ENCODE data around the gene RABGAP1L.
"Not testable (repeated sequence)": the region's sequence is repeated elsewhere in the genome, so short reads cannot be mapped to it uniquely, and the experiment has no call there.

Gene RABGAP1L

GRCh38 chr1:174999216-174999935, 840.1 kb downstream of the RABGAP1L start:
- peak; percentile 99 for DNase-seq (ENCODE audit: low read depth)

GRCh38 chr1:174999936-175000696, 840.8 kb downstream of the RABGAP1L start, which contains the start of gene CACYBP:
TSS of gene CACYBP (plus strand) at chr1:174999947. CDS start at chr1:175000181, 234 bp downstream.
- no peak for DNase-seq (ENCODE audit: low read depth)

GRCh38 chr1:175000697-175001187, 841.4 kb downstream of the RABGAP1L start:
- no peak for DNase-seq (ENCODE audit: low read depth)

- no peak for DNase-seq (ENCODE audit: low read depth)
Measured at GRCh38 chr1:175002910-175003517, 843.7 kb downstream of the RABGAP1L start.

DNA sequence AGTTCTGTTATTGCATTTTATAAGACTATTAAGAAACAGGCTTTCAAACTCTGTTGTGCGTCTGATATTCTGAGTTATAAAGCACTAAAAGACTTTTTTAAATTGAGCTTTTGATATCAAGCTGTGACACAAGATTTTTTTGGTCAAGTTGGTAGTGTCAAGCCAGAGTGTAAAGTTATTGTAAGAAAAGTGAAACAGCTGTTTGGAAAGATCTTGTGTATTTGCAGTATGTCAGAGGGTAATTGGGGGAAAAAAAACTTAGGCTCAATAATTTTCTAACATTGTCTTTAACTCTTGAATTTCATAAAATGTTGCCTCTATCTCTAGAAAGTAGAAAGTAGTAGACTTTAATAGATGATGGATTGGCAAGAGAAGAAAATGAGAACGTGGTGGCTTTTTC, 844.2 kb downstream of the RABGAP1L start:
- DNase-seq (ENCODE audit: low read depth), result no peak

DNA sequence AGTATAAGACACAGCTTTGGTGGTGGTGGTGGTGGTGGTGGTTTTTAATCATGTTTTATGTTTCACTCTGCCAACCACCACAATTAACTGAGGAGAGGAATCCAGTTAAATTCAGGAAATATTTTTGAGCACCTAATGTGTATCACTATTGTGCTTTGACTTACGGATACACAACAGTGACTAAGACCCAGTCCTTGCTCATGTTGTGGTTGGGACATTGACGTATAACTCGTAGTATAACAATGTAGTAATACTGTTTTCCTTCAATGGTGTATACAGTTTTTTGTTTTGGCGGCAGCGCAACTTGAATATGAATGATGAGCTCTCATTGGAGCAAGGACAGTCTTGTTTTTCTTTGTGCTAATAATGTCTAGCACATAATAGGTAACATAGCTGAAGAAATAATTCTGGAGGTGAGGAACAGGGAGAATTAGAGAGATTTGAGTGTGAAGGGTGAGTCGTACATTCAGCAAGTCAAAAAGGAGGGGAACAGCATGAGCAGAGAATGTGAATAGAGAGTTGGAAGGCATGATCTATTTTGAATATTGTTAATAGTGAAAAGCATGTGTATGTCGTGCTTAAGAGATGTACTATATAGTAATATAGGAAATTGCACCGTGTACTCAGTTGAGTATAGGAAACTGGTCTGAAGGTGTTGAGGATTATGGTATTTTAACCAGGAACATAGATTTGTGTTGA, 845.9 kb downstream of the RABGAP1L start:
- peak; percentile 73 for DNase-seq (ENCODE audit: low read depth)

DNA sequence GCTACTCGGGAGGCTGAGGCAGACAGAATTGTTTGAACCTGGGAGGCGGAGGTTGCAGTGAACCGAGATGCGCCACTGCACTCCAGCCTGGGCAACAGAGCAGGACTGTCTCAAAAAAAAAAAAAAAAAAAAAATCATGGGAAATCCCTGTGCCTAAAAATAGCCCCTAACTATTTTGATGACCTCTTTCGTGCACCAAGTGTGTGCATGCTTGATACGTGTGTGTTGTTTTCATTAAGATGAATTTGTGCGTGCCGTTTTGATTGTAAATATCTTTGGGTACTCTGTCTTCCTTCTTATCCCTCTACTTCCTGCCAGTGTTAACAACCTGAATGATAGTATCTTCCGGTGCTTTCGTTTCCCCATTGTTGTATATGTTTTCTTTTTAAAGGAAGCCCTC, 850.2 kb downstream of the RABGAP1L start:
- DNase-seq (ENCODE audit: low read depth), result no peak

DNA sequence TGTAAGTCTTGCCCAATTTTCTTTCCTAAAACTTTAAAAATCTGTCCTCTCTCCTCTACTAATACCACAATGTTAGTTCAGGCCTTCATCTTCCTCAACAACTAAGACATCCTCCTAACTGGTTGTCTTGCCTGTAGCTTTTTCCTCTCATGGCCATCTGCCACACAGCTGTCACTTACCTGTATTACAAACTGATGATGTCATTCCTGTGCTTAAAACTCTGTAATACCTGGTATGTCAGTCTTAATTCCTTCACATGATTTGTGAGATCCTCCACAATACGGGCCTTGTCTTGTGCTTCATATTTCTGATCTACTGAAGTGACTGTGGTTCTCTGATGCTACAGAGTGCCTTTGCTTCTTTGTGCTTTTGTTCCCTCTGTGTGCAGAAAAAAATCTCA, 854.1 kb downstream of the RABGAP1L start:
- DNase-seq (ENCODE audit: low read depth), result no peak

GRCh38 chr1:175015243-175015642, 855.9 kb downstream of the RABGAP1L start:
- DNase-seq (ENCODE audit: low read depth), result peak; percentile 88

DNA sequence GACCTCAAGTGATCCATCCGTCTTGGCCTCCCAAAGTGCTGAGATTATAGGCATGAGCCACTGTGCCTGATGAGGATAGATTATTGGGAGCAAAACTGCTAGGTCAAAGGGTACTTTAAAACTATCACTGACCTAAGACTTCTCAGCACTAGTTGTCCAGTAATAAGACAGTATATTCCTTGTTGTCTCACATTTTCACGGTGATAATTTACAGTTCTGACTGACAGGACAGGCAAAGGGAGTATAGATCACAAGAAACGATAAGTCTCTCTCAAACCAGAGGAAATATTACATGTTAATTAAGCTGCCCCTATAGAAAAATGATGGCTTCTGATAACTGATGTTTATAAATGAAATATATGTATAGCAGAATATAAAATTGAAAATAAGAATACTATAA, 860.2 kb downstream of the RABGAP1L start:
- DNase-seq (ENCODE audit: low read depth), result no peak

DNA sequence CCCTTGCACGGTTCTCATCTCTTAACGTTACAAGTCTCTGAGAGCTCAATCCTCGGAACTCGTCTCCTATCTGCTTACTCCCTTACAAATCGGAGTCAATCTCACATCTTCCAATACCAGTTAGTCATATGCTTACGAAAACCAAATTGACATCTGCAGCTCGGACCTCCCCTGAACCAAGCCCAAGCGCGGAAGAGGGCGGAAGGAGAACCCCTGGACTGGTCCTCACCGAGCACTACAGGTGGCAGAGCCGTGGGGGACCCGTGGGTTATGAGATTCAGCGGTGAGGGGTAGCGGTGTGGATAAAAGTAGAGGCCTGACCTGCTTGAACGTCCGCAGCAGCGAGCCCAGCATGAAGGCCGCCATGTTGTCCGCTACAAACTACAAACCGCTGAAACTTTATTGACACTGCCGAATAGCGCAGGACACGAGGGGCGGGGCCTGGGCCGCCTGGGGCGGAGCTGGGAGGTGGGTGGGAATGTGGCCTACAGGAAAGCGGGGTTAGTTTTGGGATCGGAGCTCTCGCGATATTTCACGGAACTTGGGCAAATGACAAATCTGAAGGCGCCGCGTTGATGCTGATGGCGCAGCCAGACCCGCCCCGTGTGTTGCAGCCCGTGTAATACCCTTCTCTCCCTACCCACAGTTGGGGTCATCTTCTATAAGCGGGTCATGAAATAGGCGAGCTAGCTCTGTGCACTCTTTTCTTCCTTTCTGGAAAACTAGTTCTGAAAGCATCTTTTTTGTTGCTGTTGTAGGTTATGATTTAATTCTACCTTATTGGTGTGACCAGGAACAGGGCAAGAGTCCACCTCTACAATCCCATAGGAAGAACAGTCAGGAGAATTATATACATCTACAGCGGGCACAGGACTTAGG, 864.0 kb downstream of the RABGAP1L start, which contains the start of gene MRPS14:
MRPS14 (minus strand) TSS at position 383 of the 879 bp plus-strand sequence; CDS start at position 366, 17 bp downstream.
- peak; percentile 98 for DNase-seq (ENCODE audit: low read depth)

DNA sequence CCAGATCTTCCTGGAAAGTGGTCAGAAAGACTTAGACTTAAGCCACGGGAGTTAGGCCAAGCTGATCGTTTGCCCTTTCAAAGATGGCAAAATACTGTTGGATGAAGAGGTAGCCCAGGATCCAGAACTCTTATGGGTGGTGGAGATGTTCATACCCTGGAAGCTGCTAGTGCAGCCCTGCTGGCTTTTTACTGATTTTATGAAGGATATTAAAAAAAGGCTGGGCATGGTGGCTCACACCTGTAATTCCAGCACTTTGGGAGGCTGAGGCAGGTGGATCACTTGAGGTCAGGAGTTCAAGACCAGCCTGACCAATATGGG, 864.6 kb downstream of the RABGAP1L start:
- DNase-seq (ENCODE audit: low read depth), result not testable (repeated sequence)

GRCh38 chr1:175024773-175025172, 865.5 kb downstream of the RABGAP1L start:
- DNase-seq (ENCODE audit: low read depth), result no peak

DNA sequence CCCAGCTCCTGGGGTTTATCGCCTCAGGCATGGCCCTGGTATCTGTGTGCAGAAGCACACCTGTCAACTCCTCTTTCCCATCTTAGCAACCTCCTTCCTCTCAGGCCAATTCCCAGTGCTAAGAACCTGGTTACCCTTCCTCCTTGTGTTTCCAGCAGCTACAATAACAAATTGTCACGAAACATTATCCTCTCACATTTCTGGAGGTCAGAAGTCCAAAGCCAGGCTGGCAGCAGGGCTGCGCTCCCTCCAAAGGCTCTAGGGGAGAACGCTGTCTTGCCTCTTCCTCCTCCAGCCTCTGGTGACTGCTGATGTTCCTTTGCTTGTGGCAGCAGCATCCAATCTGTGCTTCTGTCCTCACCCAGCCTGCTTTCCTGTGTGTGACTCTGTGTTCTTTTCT, 874.6 kb downstream of the RABGAP1L start:
- no peak for DNase-seq (ENCODE audit: low read depth)

DNA sequence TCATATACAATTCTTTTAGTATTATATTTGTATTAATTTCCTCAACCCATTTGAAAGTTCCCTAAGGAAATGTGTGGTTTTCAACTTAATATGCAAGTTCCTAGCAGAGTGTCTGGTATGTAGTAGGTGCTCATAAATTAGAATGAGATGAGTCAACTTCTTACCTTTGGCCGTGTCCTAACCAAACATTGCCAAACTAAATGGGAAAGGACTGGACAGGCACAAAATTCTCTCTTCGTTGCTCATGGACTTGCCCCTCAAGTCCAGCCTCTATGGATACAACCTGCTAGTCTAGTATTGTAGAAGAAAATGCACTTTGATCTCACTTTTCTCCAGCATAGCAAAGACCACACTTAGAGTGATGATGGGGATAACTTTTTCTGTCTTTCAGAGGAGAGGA, 875.5 kb downstream of the RABGAP1L start:
- DNase-seq (ENCODE audit: low read depth), result no peak

- peak; percentile 20 for DNase-seq (ENCODE audit: low read depth)
Measured at GRCh38 chr1:175035865-175036264, 876.5 kb downstream of the RABGAP1L start.

GRCh38 chr1:175036476-175036875, 877.2 kb downstream of the RABGAP1L start:
- DNase-seq (ENCODE audit: low read depth), result no peak

DNA sequence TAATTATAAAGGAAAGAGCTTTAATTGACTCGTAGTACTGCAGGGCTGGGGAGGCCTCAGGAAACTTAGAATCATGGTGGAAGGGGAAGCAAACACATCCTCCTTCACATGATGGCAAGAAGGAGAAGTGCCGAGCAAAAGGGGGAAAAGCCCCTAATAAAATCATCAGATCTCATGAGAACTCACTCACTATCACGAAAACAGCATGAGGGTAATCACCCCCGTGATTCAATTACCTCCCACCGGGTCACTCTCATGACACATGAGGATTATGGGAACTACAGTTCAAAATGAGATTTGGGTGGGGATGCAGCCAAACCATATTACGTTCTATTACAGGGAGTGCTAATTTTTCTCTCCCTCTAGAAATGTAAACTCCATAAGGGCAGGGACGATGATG, 878.1 kb downstream of the RABGAP1L start:
- no peak for DNase-seq (ENCODE audit: low read depth)

DNA sequence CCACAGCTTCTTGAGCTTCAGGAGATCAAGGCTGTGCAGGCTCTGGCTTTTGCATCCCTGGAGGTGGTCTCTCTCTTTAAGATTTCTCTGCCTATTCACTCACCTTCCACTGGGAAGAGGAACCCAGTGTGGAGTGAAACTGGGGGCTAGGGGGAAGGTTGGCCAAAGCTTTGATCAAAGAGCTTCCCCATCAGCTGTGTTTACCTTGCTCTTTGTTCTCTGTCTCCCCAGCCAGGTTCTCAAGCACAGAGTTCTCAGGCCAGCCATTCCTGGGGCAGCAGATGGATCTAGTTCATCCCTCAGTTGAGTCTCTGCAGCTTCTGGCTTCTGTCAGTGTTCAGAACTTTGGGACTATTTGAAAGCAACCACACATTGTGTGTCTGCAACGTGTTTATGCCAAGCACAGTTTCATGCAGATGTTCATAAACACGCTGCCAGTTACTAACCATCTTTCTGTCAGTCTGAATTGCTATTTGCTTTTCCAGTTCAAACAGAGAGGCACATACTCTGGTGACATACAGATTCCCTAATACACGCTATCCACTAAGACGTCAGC, 881.1 kb downstream of the RABGAP1L start:
- no peak for DNase-seq (ENCODE audit: low read depth)

GRCh38 chr1:175042650-175043049, 883.3 kb downstream of the RABGAP1L start:
- DNase-seq (ENCODE audit: low read depth), result no peak

- DNase-seq (ENCODE audit: low read depth), result no peak
Measured at GRCh38 chr1:175043824-175044223, 884.5 kb downstream of the RABGAP1L start.

All from amniotic epithelial cell (primary cell).